H9 (cell line): ENCODE measurements around the gene HS6ST1. TPM values are rescaled to one million over a fixed set of nuclear protein-coding genes. Genes with fewer than 3 reads are reported as not detected.

ENCODE experiments used
- DNase-seq: peaks from one replicate; pipeline ENCODE4 v3.0.0-alpha.2; 2017
- H2AFZ ChIP-seq: one replicate; pipeline ENCODE4 v1.6.1; 2013; ENCODE audit warnings: mild to moderate bottlenecking, low read length, control low read depth, moderate library complexity
- H2AK5ac ChIP-seq: 2 replicates; pipeline ENCODE4 v1.6.1; 2013; ENCODE audit warnings: low read length, control low read depth, mixed read lengths; ENCODE audit not compliant: insufficient read length
- H2BK120ac ChIP-seq: one replicate; pipeline ENCODE4 v1.6.1; 2013; ENCODE audit warnings: low read depth, mild to moderate bottlenecking, low read length, control low read depth, inconsistent platforms; ENCODE audit not compliant: poor library complexity, severe bottlenecking
- H2BK12ac ChIP-seq: 2 replicates; pipeline ENCODE4 v1.6.1; 2013; ENCODE audit warnings: low read length, control low read depth, mixed read lengths, low read depth; ENCODE audit not compliant: insufficient read length
- H2BK15ac ChIP-seq: 2 replicates; pipeline ENCODE4 v1.6.1; 2013; ENCODE audit warnings: low read depth, low read length, control low read depth
- H2BK20ac ChIP-seq: one replicate; pipeline ENCODE4 v1.6.1; 2013; ENCODE audit warnings: low read depth, mild to moderate bottlenecking, low read length, control low read depth, inconsistent platforms; ENCODE audit not compliant: poor library complexity, severe bottlenecking
- H2BK5ac ChIP-seq: 2 replicates; pipeline ENCODE4 v1.6.1; 2013; ENCODE audit warnings: low read length, control low read depth, mixed read lengths; ENCODE audit not compliant: insufficient read length
- H3K14ac ChIP-seq: 2 replicates; pipeline ENCODE4 v1.6.1; 2013; ENCODE audit warnings: low read length, control low read depth; ENCODE audit not compliant: insufficient read depth
- H3K18ac ChIP-seq: 2 replicates; pipeline ENCODE4 v1.6.1; 2013; ENCODE audit warnings: low read depth, mild to moderate bottlenecking, mixed read lengths, low read length, control low read depth; ENCODE audit not compliant: insufficient read length
- H3K23ac ChIP-seq: 2 replicates; pipeline ENCODE4 v1.6.1; 2013; ENCODE audit warnings: low read length, control low read depth, mixed read lengths, low read depth; ENCODE audit not compliant: insufficient read length
- H3K23me2 ChIP-seq: 2 replicates; pipeline ENCODE4 v1.6.1; 2013; ENCODE audit warnings: low read depth, mild to moderate bottlenecking, mixed read lengths, low read length, control low read depth; ENCODE audit not compliant: insufficient read length, poor library complexity, severe bottlenecking
- H3K27ac ChIP-seq: 2 replicates; pipeline ENCODE4 v1.5.1; 2013; ENCODE audit warnings: low read length, control low read depth, mixed read lengths, low read depth; ENCODE audit not compliant: insufficient read length
- H3K27me3 ChIP-seq: 2 replicates; pipeline ENCODE4 v1.6.1; 2013; ENCODE audit warnings: low read length, control low read depth, inconsistent platforms; ENCODE audit not compliant: insufficient read depth
- H3K4ac ChIP-seq: 2 replicates; pipeline ENCODE4 v1.6.1; 2013; ENCODE audit warnings: low read depth, mild to moderate bottlenecking, control low read depth, inconsistent platforms, low read length, moderate library complexity
- H3K4me1 ChIP-seq: 2 replicates; pipeline ENCODE4 v1.6.1; 2013; ENCODE audit warnings: low read length, control low read depth, inconsistent platforms; ENCODE audit not compliant: insufficient read depth
- H3K4me2 ChIP-seq: 2 replicates; pipeline ENCODE4 v1.6.1; 2013; ENCODE audit warnings: low read length, control low read depth, mixed read lengths; ENCODE audit not compliant: insufficient read length, insufficient read depth
- H3K56ac ChIP-seq: 2 replicates; pipeline ENCODE4 v1.6.1; 2013; ENCODE audit warnings: low read depth, mild to moderate bottlenecking, mixed read lengths, low read length, control low read depth; ENCODE audit not compliant: insufficient read length
- H3K79me1 ChIP-seq: 2 replicates; pipeline ENCODE4 v1.6.1; 2013; ENCODE audit warnings: low read depth, mild to moderate bottlenecking, moderate library complexity, low read length, control low read depth, inconsistent platforms; ENCODE audit not compliant: insufficient read depth, poor library complexity, severe bottlenecking
- H3K79me2 ChIP-seq: 2 replicates; pipeline ENCODE4 v1.6.1; 2013; ENCODE audit warnings: low read length, control low read depth, inconsistent platforms; ENCODE audit not compliant: insufficient read depth
- H3K9ac ChIP-seq: 2 replicates; pipeline ENCODE4 v1.6.1; 2013; ENCODE audit warnings: low read length, control low read depth, mixed read lengths; ENCODE audit not compliant: insufficient read length; ENCODE audit errors: extremely low read depth
- H3K9me3 ChIP-seq: one replicate; pipeline ENCODE4 v1.6.1; 2013; ENCODE audit warnings: low read depth, low read length, inconsistent platforms; ENCODE audit not compliant: control insufficient read depth
- H3T11ph ChIP-seq: one replicate; pipeline ENCODE4 v1.6.1; 2013; ENCODE audit warnings: mild to moderate bottlenecking, low read length, control low read depth, inconsistent platforms
- H4K20me1 ChIP-seq: one replicate; pipeline ENCODE4 v1.6.1; 2013; ENCODE audit not compliant: control insufficient read depth, insufficient read length, insufficient read depth
- H4K5ac ChIP-seq: 2 replicates; pipeline ENCODE4 v1.6.1; 2013; ENCODE audit warnings: low read depth, mild to moderate bottlenecking, mixed read lengths, low read length, control low read depth; ENCODE audit not compliant: insufficient read length
- H4K8ac ChIP-seq: replicated peaks from 2 replicates; pipeline ENCODE4 v1.6.1; 2013; ENCODE audit warnings: low read length, control low read depth, mixed read lengths, low read depth; ENCODE audit not compliant: insufficient read length
- H4K91ac ChIP-seq: 2 replicates; pipeline ENCODE4 v1.6.1; 2013; ENCODE audit warnings: low read depth, mild to moderate bottlenecking, moderate library complexity, mixed read lengths, low read length, control low read depth; ENCODE audit not compliant: insufficient read length
- H3K27ac Mint-ChIP-seq, 3 experiments: 2 replicates in 2 of 3; 3 replicates in 1 of 3; pipeline ENCODE4 v1.8.0; 2020 to 2021; ENCODE audit warnings: mixed read lengths in 3 of 3, mild to moderate bottlenecking in 1 of 3, moderate library complexity in 1 of 3
- H3K27me3 Mint-ChIP-seq: 2 replicates; pipeline ENCODE4 v1.8.0; 2021; ENCODE audit warnings: low read depth, mild to moderate bottlenecking, moderate library complexity, mixed read lengths
- H3K36me3 Mint-ChIP-seq, 3 experiments: 2 replicates in 2 of 3; 3 replicates in 1 of 3; pipeline ENCODE4 v1.8.0; 2020 to 2021; ENCODE audit warnings: low read depth in 3 of 3, mixed read lengths in 3 of 3; ENCODE audit not compliant: insufficient read depth in 1 of 3
- H3K4me1 Mint-ChIP-seq, 2 experiments: 2 replicates each; pipeline ENCODE4 v1.8.0; 2020; ENCODE audit warnings: mixed read lengths in 2 of 2
- H3K4me3 Mint-ChIP-seq, 2 experiments: 2 replicates in 1 of 2; 3 replicates in 1 of 2; pipeline ENCODE4 v1.8.0; 2020 to 2021; ENCODE audit warnings: mild to moderate bottlenecking in 2 of 2, mixed read lengths in 2 of 2, moderate library complexity in 1 of 2
- H3K9me3 Mint-ChIP-seq, 2 experiments: 2 replicates in 1 of 2; 3 replicates in 1 of 2; pipeline ENCODE4 v1.8.0; 2020; ENCODE audit warnings: mild to moderate bottlenecking in 2 of 2, mixed read lengths in 2 of 2, moderate library complexity in 1 of 2
- CTCF ChIP-seq: fragments of 200-600 bp; sonication (generic); conservative IDR thresholded peaks from 3 replicates; pipeline ENCODE4 v1.8.0; 2021; ENCODE audit warnings: antibody characterized with exemption, mild to moderate bottlenecking
- WGBS: extraction: QIAGEN DNeasy Blood & Tissue Kit; methylation state at CpG from one replicate; pipeline ENCODE4 v1.1.7; 2013; ENCODE audit warnings: missing lambda C conversion rate, low lambda C conversion rate, mixed read lengths; ENCODE audit not compliant: insufficient read length; ENCODE audit errors: extremely low coverage; 5-methylcytosine and 5-hydroxymethylcytosine counted together
- total RNA-seq: library from RNA; stranded (reverse); gene quantifications from 2 replicates; pipeline ENCODE4 v1.2.1, GENCODE V29; 2021

HS6ST1 gene
- total RNA-seq, 1 experiment from 2014 or later: 60.2 TPM

GRCh38 chr2:128320906-128321771 is 2.5 kb upstream of the HS6ST1 start:
- Mint-ChIP-seq H3K4me3 (peak overlapping the region; percentile 58 to 68), H3K4me1 (peaks cover 21 to 31% of the 10 kb centered on the region in 2 experiments), H3K36me3 (peaks cover 0 to 5% (median 4%) of the 10 kb centered on the region in 3 experiments; a peak in 3 of 7 replicates), H3K27me3 (peaks cover 24% of the 10 kb centered on the region), H3K9me3 (no peaks in the 10 kb centered on the region; a peak in 1 of 5 replicates), H3K27ac (no peak overlapping the region)
- Histone ChIP-seq H4K91ac (no peak overlapping the region), H3K56ac (no peak overlapping the region), H2BK15ac (no peak overlapping the region), H3K4ac (no peak overlapping the region), H3K4me1 (no peaks in the 10 kb centered on the region; the same call in 1 of the 2 replicates), H4K5ac (no peak overlapping the region), H2BK5ac (no peak overlapping the region), H3K23me2 (peaks cover 12% of the 10 kb centered on the region), H2BK12ac (no peak overlapping the region), H3K79me1 (peaks cover 3% of the 10 kb centered on the region), H3K79me2 (peaks cover 10% of the 10 kb centered on the region; the same call in 1 of the 2 replicates), H2AK5ac (no peak overlapping the region), H3K9ac (no peak overlapping the region), H3K14ac (no peak overlapping the region), H3K27ac (no peak overlapping the region), H4K8ac (no peak overlapping the region), H3K4me2 (peak overlapping the region; percentile 47), H3K18ac (no peak overlapping the region), H4K20me1 (no peaks in the 10 kb centered on the region), H3K9me3 (no peaks in the 10 kb centered on the region), H3T11ph (no peak overlapping the region), H3K27me3 (no peaks in the 10 kb centered on the region; the same call in 1 of the 2 replicates), H2AFZ (no peak overlapping the region), H3K23ac (no peak overlapping the region), H2BK120ac (no peak overlapping the region), H2BK20ac (no peak overlapping the region)
- WGBS: no CpG with 5 or more reads among the region's 23 CpGs
- no peak for TF ChIP-seq CTCF
- DNase-seq: peak; percentile 39
